Mucosa of descending colon (tissue), 3 donors: ENCODE measurements around the gene GNRH2. TPM values are rescaled to one million over a fixed set of nuclear protein-coding genes. Genes with fewer than 3 reads are reported as not detected.
"Not testable (repeated sequence)": the region's sequence is repeated elsewhere in the genome, so short reads cannot be mapped to it uniquely, and the experiment has no call there.

Source experiments
- ATAC-seq: fragments of 200-7000 bp; cut with Tn5 transposase; one replicate; pipeline ENCODE4 v1.9.1; 2020; ENCODE audit warnings: mild to moderate bottlenecking, moderate library complexity
- DNase-seq, 3 donors: peaks; one replicate each; pipeline ENCODE4 v3.0.0-alpha.2; 2020
- H3K36me3 ChIP-seq: fragments of 200-600 bp; one replicate; pipeline ENCODE4 v1.8.0; 2021; ENCODE audit warnings: low read depth, mild to moderate bottlenecking
- H3K4me1 ChIP-seq: fragments of 200-600 bp; one replicate; pipeline ENCODE4 v1.8.0; 2021; ENCODE audit warnings: low read depth, mild to moderate bottlenecking
- H3K4me3 ChIP-seq: fragments of 200-600 bp; one replicate; pipeline ENCODE4 v1.8.0; 2021; ENCODE audit warnings: mild to moderate bottlenecking
- H3K9me3 ChIP-seq: fragments of 200-600 bp; one replicate; pipeline ENCODE4 v1.8.0; 2021; ENCODE audit warnings: mild to moderate bottlenecking
- intact Hi-C, 2 donors: fragments of 100-400 bp; cut with DNase I in 1 of 2; cut with micrococcal nuclease in 1 of 2; formaldehyde crosslinking; loops; one replicate each; pipeline versions ENCODE4 v1.11.0 to v1.11.1; 2022; cut with DNase I, micrococcal nuclease
- total RNA-seq, 3 donors: library from RNA; stranded (reverse); fragmentation: NEBNext Ultra II Directional in 2 of 3; extraction: Animal tissue kit (Norgen Biotek cat#: 25700) in 2 of 3; gene quantifications; one replicate each; pipeline versions ENCODE4 v1.2.1 to v1.2.4, GENCODE V29; 2021 to 2023
- TF ChIP-seq, protein P1 (sequence below): fragments of 200-600 bp; IDR thresholded peaks from one replicate; pipeline ENCODE4 v1.8.0; 2022; ENCODE audit warnings: antibody characterized with exemption, mild to moderate bottlenecking
- donor health status: DM: no; HTN: no; CAD: no; lungs with moderate emphysema.
- donor health status: DM: no; HTN: no; CAD: no.
- donor health status: DM: no; HTN: yes; CAD: no.

GNRH2 gene
- total RNA-seq, 3 donors from 2014 or later = 1.1 TPM; not detected in 2

DNA sequence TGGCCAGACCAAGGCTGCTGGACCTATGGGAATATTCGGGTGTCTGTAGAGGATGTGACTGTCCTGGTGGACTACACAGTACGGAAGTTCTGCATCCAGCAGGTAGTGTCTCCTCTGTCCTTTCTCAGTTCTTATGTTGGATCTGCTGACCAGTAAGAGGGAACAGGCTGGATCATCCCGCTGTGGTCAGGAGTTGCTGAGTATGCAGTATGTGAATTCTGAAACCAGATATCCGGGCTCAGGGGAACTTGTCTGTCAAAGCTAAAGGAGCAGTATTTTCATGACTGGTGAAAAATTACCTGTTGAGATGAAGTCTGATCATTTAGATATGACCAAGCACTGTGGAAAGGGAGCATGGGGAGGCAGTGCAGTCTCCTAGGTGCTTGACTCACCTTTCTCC is 22.1 kb upstream of the GNRH2 start:
- intact Hi-C loops = no loop called here
- Histone ChIP-seq H3K36me3 (no peaks in the 10 kb centered on the region), H3K4me1 (no peaks in the 10 kb centered on the region), H3K4me3 (no peak overlapping the region), H3K9me3 (no peaks in the 10 kb centered on the region)
- ATAC-seq (peak; percentile 18), DNase-seq (no peak)
- TF ChIP-seq, protein P1, sequence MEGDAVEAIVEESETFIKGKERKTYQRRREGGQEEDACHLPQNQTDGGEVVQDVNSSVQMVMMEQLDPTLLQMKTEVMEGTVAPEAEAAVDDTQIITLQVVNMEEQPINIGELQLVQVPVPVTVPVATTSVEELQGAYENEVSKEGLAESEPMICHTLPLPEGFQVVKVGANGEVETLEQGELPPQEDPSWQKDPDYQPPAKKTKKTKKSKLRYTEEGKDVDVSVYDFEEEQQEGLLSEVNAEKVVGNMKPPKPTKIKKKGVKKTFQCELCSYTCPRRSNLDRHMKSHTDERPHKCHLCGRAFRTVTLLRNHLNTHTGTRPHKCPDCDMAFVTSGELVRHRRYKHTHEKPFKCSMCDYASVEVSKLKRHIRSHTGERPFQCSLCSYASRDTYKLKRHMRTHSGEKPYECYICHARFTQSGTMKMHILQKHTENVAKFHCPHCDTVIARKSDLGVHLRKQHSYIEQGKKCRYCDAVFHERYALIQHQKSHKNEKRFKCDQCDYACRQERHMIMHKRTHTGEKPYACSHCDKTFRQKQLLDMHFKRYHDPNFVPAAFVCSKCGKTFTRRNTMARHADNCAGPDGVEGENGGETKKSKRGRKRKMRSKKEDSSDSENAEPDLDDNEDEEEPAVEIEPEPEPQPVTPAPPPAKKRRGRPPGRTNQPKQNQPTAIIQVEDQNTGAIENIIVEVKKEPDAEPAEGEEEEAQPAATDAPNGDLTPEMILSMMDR = no peak

DNA sequence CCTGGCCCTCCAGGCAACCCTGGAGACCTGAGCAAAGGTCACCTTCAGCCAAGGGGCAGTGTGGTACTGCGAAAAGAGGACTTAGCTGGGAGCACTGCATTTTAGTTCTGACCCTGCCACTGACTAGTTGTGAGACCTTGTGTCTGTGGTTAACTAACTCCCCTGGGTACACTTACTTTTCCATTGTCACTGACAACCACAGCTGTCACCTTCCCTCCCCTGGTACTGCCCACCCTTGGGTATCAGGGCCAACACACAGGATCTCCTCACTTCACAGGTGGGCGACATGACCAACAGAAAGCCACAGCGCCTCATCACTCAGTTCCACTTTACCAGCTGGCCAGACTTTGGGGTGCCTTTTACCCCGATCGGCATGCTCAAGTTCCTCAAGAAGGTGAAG is 21.6 kb upstream of the GNRH2 start:
- TF ChIP-seq, protein P1 = no peak
- Histone ChIP-seq H3K36me3 (no peaks in the 10 kb centered on the region), H3K4me3 (no peak overlapping the region), H3K4me1 (no peaks in the 10 kb centered on the region), H3K9me3 (no peaks in the 10 kb centered on the region)
- DNase-seq (no peak), ATAC-seq (no peak)
- intact Hi-C loops = no loop called here

DNA sequence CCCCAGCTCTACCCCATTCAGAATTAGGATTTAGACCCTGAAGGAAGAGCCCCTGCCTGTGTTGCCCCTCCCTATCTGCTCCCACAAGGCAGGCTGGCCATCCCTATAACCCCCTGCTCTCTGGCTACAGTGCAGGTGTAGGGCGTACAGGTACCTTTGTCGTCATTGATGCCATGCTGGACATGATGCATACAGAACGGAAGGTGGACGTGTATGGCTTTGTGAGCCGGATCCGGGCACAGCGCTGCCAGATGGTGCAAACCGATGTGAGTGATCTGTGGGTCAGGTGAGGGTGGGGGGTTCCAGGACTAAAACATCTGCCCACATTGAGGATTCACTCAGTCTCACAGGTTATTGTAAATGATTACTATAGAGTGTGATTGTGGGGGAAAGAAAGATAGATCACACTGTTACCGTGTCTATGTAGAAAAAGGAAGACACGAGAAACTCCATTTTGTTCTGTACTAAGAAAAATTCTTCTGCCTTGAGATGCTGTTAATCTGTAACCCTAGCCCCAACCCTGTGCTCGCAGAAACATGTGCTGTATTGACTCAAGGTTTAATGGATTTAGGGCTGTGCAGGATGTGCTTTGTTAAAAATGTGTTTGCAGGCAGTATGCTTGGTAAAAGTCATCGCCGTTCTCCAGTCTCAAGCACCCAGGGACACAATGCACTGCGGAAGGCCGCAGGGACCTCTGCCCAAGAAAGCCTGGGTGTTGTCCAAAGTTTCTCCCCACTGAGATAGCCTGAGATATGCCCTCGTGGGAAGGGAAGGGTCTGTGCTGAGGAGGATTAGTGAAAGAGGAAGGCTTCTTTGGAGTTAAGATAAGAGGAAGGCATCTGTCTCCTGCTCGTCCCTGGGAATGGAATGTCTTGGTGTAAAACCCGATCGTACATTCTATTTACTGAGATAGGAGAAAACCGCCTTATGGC is 20.6 kb upstream of the GNRH2 start:
- intact Hi-C loops, DNase-seq, H3K4me1 ChIP-seq, ATAC-seq, H3K36me3 ChIP-seq, H3K4me3 ChIP-seq, H3K9me3 ChIP-seq: not testable (repeated sequence)

DNA sequence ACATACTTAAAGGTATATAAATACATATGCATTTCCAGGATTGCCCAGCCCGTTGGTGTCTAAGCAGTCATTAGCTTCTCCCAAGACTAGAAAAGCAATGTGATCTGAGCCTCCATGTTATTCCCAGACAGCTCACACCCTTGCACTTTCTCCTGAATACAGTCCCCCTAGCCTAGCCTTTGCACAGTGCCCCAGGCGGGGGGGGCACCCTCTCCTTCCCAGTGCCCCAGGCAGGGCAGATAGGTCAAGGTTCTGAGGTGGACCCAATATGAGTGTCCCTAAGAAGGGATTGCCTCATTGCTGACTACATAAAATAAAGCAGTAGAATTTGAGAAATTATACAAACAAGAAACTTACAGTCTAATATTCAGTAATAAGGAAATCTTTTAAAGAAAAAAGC is 15.4 kb upstream of the GNRH2 start:
- Histone ChIP-seq H3K9me3 (no peaks in the 10 kb centered on the region), H3K4me1 (no peaks in the 10 kb centered on the region), H3K36me3 (peaks cover 4% of the 10 kb centered on the region), H3K4me3 (no peak overlapping the region)
- TF ChIP-seq, protein P1 = no peak
- ATAC-seq (no peak), DNase-seq (no peak)
- intact Hi-C loops = no loop called here

DNA sequence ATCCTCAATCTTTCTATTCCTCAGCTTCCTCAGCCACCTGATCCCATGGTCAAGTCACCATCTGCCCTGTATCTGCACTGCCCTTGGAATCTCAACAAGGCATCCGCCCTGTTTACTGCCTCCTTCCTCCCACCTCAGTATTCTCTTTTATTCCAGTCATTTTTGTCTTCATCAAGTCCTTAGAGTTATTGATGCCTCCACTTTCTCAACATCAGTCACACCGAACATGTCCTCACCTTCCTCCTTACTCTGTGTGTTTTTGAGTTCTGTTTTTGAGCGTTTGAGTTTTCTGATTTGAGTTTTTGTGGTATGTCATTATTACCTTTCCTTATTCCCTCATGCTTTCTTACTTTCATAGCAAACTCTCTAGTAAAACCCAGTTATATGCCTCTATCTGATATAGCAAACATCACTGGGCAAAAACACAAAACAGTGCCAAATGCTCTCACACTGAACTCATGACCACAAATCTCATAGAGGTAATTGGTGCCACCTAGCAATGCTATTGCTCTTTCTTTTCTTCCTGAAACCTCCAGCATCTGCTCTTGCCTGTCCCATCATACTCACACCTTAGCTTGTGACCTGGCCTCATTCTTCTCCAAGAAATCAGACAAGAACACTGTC is 11.8 kb upstream of the GNRH2 start:
- TF ChIP-seq, protein P1 = no peak
- intact Hi-C loops = no loop called here

DNA sequence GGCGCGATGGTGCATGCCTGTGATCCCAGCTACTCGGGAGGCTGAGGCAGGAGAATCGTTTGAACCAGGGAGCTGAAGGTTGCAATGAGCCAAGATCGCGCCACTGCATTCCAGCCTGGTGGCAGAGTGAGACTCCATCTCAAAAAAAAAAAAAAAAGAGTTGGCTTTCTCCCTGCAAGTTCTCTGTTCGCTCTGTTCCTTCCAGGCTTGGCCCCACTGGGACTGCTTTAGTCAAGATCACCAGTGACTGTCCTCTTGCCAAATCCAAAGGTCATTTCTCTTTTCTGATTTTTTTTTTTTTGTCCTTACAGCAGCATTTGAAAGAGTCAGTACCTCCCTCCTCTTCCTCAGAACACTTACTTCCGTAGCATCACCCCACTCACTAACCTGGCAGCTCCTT is 10.8 kb upstream of the GNRH2 start:
- intact Hi-C loops = no loop called here
- no peak for DNase-seq
- Histone ChIP-seq H3K4me1 (no peaks in the 10 kb centered on the region), H3K36me3 (peaks cover 16% of the 10 kb centered on the region), H3K9me3 (no peaks in the 10 kb centered on the region), H3K4me3 (no peak overlapping the region)
- TF ChIP-seq, protein P1 = no peak
- no peak for ATAC-seq

More for the DNA sequence above, 11.8 kb upstream of the GNRH2 start:
- no peak overlapping the region for H3K4me3 ChIP-seq
- H3K36me3 ChIP-seq = peaks cover 10% of the 10 kb centered on the region
- no peak for ATAC-seq
- no peaks in the 10 kb centered on the region for H3K4me1 ChIP-seq
- no peak for DNase-seq
- no peaks in the 10 kb centered on the region for H3K9me3 ChIP-seq
